Chondrocyte (in vitro differentiated cells): Measurements from ENCODE around the gene CD300E. TPM values are rescaled to one million over a fixed set of nuclear protein-coding genes. Genes with fewer than 3 reads are reported as not detected.
"Not testable (repeated sequence)": the region's sequence is repeated elsewhere in the genome, so short reads cannot be mapped to it uniquely, and the experiment has no call there.

ENCODE experiments used
- DNase-seq: peaks from one replicate; pipeline ENCODE4 v3.0.0; 2021; ENCODE audit warnings: mixed read lengths, low spot score
- H3K27ac Mint-ChIP-seq: one replicate; pipeline ENCODE4 v1.8.0; 2021; ENCODE audit warnings: mild to moderate bottlenecking, moderate library complexity, mixed read lengths; ENCODE audit not compliant: unreplicated experiment
- H3K27me3 Mint-ChIP-seq: 2 replicates; pipeline ENCODE4 v1.8.0; 2021; ENCODE audit warnings: low read depth, mixed read lengths
- H3K36me3 Mint-ChIP-seq: 2 replicates; pipeline ENCODE4 v1.8.0; 2021; ENCODE audit warnings: low read depth, mixed read lengths
- H3K4me1 Mint-ChIP-seq: 2 replicates; pipeline ENCODE4 v1.8.0; 2021; ENCODE audit warnings: low read depth, mild to moderate bottlenecking, mixed read lengths
- H3K4me3 Mint-ChIP-seq: one replicate; pipeline ENCODE4 v1.8.0; 2021; ENCODE audit warnings: mild to moderate bottlenecking, moderate library complexity, mixed read lengths; ENCODE audit not compliant: unreplicated experiment
- H3K9me3 Mint-ChIP-seq: 2 replicates; pipeline ENCODE4 v1.8.0; 2021; ENCODE audit warnings: low read depth, mixed read lengths
- CTCF ChIP-seq: fragments of 200-600 bp; sonication (generic); IDR thresholded peaks from 2 replicates; pipeline ENCODE4 v1.5.0; 2021; ENCODE audit warnings: antibody characterized with exemption, mild to moderate bottlenecking, moderate library complexity
- total RNA-seq: library from RNA; stranded (reverse); gene quantifications from 3 replicates; pipeline ENCODE4 v1.2.1, GENCODE V29; 2021

Gene CD300E
- total RNA-seq, 1 donor from 2014 or later: not detected

DNA sequence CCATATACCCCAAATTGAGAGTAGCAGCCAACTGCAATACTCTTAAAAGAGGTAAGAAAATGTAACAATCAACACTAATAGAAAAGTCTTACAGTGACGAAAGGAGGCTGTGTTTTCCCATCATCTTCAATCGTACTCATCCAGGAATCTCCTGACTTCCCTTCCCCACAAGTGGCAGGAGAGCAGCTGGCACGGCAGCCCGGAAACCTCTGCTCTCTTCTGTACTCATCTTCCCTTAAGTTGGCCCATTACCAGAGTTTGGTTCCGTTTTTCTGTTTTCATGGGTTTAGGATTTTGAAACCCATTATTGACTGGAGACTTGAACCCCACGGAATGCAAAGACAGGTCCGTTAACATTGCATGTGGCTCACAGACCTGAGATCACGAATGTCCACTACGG is 44.6 kb downstream of the CD300E start:
- Mint-ChIP-seq H3K9me3 (no peaks in the 10 kb centered on the region), H3K27ac (no peak overlapping the region), H3K36me3 (no peaks in the 10 kb centered on the region), H3K4me3 (no peak overlapping the region), H3K4me1 (no peaks in the 10 kb centered on the region), H3K27me3 (peaks cover 21% of the 10 kb centered on the region)
- DNase-seq: no peak
- TF ChIP-seq CTCF: no peak

DNA sequence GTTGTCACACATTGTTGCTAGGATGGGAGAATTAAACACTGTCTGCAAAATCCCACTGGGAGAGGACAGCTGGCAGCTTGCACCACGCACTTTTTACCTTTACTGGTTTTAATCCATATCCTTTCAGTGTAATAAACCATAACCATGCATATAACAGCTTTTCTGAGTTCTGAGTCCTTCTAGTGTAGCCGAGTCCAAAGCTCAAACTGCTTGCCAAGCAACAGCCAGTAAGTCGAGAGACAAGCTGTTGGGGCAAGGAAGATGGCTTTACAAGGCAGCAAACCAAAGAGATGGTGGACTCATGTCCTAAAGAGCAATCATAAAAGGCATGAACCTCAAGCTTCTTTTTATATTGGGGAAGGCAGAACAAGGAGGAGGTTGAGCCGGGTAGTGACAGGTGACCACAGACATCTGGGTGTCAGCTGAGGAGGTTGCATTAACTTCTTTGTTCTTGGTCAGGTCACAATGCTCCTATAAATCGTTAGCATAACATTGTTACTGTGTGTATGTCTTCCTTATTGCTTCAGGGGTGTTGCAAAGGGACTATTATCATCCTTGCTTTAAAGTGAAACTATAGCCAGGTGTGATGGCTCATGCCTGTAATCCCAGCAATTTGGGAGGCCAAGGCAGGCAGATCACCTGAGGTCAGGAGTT is 48.9 kb downstream of the CD300E start:
- peaks cover 4% of the 10 kb centered on the region for H3K9me3 Mint-ChIP-seq
- peaks cover 8% of the 10 kb centered on the region for H3K4me1 Mint-ChIP-seq
- H3K27ac Mint-ChIP-seq: no peak overlapping the region
- no peak overlapping the region for H3K4me3 Mint-ChIP-seq
- H3K27me3 Mint-ChIP-seq: peaks cover 21% of the 10 kb centered on the region
- no peak for DNase-seq
- TF ChIP-seq CTCF: no peak
- no peaks in the 10 kb centered on the region for H3K36me3 Mint-ChIP-seq

GRCh38 chr17:74573635-74574034 is 49.9 kb downstream of the CD300E start:
- not testable (repeated sequence) for H3K9me3 Mint-ChIP-seq, H3K4me3 Mint-ChIP-seq, H3K27ac Mint-ChIP-seq, DNase-seq, H3K36me3 Mint-ChIP-seq
- Mint-ChIP-seq H3K27me3 (peaks cover 21% of the 10 kb centered on the region), H3K4me1 (peaks cover 18% of the 10 kb centered on the region)

GRCh38 chr17:74573169-74573568 is 50.4 kb downstream of the CD300E start:
- Mint-ChIP-seq H3K27me3 (peaks cover 21% of the 10 kb centered on the region), H3K4me3 (no peak overlapping the region), H3K9me3 (peaks cover 4% of the 10 kb centered on the region), H3K36me3 (no peaks in the 10 kb centered on the region), H3K27ac (no peak overlapping the region), H3K4me1 (peaks cover 22% of the 10 kb centered on the region)
- no peak for TF ChIP-seq CTCF
- DNase-seq: no peak

DNA sequence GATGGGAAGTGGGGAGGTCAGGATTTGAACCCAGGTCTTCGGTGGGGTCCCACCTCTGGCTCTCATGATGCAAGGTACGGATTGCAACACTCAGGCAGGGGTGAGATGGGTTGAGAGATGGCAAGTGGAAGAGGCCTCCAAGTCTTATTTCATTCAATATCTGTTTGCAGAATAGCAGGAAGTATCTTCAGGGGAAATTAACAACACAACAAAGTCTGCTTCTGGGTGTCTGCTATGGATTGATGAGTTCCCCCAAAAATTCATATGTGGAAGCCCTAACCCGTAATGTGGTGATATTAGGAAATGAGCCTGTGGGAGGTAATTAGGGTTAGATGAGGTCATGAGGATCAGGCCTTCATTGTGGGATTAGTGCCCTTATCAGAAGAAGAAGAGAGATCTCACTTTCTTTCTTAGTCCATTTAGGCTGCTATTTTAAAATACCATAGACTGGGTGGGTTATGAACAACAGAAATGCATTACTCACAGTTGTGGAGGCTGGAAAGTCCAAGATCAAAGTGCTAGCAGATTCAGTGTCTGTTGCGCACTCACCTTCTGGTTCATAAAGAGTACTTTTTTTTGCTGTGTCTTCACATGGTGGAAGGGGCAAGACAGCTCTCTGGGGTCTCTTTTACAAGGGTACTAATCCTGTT is 51.8 kb downstream of the CD300E start:
- Mint-ChIP-seq H3K36me3 (no peaks in the 10 kb centered on the region), H3K9me3 (peaks cover 4% of the 10 kb centered on the region), H3K4me1 (peaks cover 24% of the 10 kb centered on the region), H3K27me3 (peaks cover 17% of the 10 kb centered on the region), H3K27ac (no peak overlapping the region), H3K4me3 (no peak overlapping the region)
- no peak for DNase-seq
- TF ChIP-seq CTCF: no peak
